CD8-positive, alpha-beta memory T cell (primary cell): Measurements from ENCODE around the gene ELOVL1. TPM values are rescaled to one million over a fixed set of nuclear protein-coding genes. Genes with fewer than 3 reads are reported as not detected.

Experiments
- CTCF ChIA-PET: fragments of 350-600 bp; sonication (Branson Sonifier 250); formaldehyde crosslinking; loops from one replicate; lab custom pipeline; 2021; ENCODE audit warnings: antibody characterized with exemption; lab: Charles Lee
- POLR2A ChIA-PET: fragments of 350-600 bp; sonication (Branson Sonifier 250); formaldehyde crosslinking; loops from one replicate; lab custom pipeline; 2021; ENCODE audit warnings: antibody characterized with exemption; lab: Charles Lee
- DNase-seq, 5 donors: peaks; one replicate each; pipeline versions ENCODE4 v3.0.0 to v3.0.0-alpha.2; 2020 to 2022; ENCODE audit warnings: mixed read lengths in 1 of 5
- H3K27ac ChIP-seq: one replicate; pipeline ENCODE4 v1.7.0; 2013; ENCODE audit warnings: low read depth, mild to moderate bottlenecking, low read length, moderate library complexity
- H3K27me3 ChIP-seq: 2 replicates; pipeline ENCODE4 v1.7.0; 2013; ENCODE audit warnings: low read length, mild to moderate bottlenecking; ENCODE audit not compliant: insufficient read depth, poor library complexity, severe bottlenecking
- H3K36me3 ChIP-seq: 2 replicates; pipeline ENCODE4 v1.7.0; 2013; ENCODE audit warnings: mild to moderate bottlenecking, low read length, moderate library complexity; ENCODE audit not compliant: insufficient read depth
- H3K4me1 ChIP-seq: 2 replicates; pipeline ENCODE4 v1.7.0; 2013; ENCODE audit warnings: mild to moderate bottlenecking, low read length, moderate library complexity; ENCODE audit not compliant: insufficient read depth
- H3K4me3 ChIP-seq: 2 replicates; pipeline ENCODE4 v1.7.0; 2013; ENCODE audit warnings: mild to moderate bottlenecking, low read length
- H3K9me3 ChIP-seq: 2 replicates; pipeline ENCODE4 v1.7.0; 2013; ENCODE audit warnings: mild to moderate bottlenecking, low read length
- H3K27ac Mint-ChIP-seq, 8 donors: one replicate each; pipeline ENCODE4 v1.8.0; 2020 to 2021; ENCODE audit warnings: mixed read lengths in 8 of 8, mild to moderate bottlenecking in 6 of 8, inconsistent platforms in 3 of 8, moderate library complexity in 3 of 8
- H3K27me3 Mint-ChIP-seq, 2 donors: one replicate each; pipeline ENCODE4 v1.8.0; 2020 to 2021; ENCODE audit warnings: mixed read lengths in 2 of 2, mild to moderate bottlenecking in 1 of 2, moderate library complexity in 1 of 2
- H3K36me3 Mint-ChIP-seq, 3 donors: one replicate each; pipeline ENCODE4 v1.8.0; 2020 to 2021; ENCODE audit warnings: mixed read lengths in 3 of 3, inconsistent platforms in 1 of 3, mild to moderate bottlenecking in 1 of 3
- H3K4me1 Mint-ChIP-seq, 3 donors: one replicate each; pipeline ENCODE4 v1.8.0; 2020 to 2021; ENCODE audit warnings: mixed read lengths in 3 of 3, inconsistent platforms in 1 of 3, mild to moderate bottlenecking in 1 of 3
- H3K4me3 Mint-ChIP-seq, 7 donors: one replicate each; pipeline ENCODE4 v1.8.0; 2020 to 2021; ENCODE audit warnings: mixed read lengths in 7 of 7, mild to moderate bottlenecking in 6 of 7, moderate library complexity in 4 of 7, inconsistent platforms in 2 of 7
- H3K9me3 Mint-ChIP-seq, 5 donors: one replicate each; pipeline ENCODE4 v1.8.0; 2020 to 2022; ENCODE audit warnings: mixed read lengths in 5 of 5, mild to moderate bottlenecking in 3 of 5, moderate library complexity in 2 of 5, inconsistent platforms in 1 of 5
- polyA plus RNA-seq: library from polyadenylated mRNA; unstranded; fragments of 300-500 nt; fragmentation: Illumina TruSeq; gene quantifications from one replicate; pipeline ENCODE4 v1.2.3, GENCODE V29; 2021
- total RNA-seq, 2 experiments: library from RNA; stranded (reverse); gene quantifications; one replicate each; pipeline ENCODE4 v1.2.3, GENCODE V29; 2021

The ELOVL1 gene
- total and polyA plus RNA-seq, 3 experiments from 2014 or later, result 83.9 to 98.8 (median 89.1) TPM

DNA sequence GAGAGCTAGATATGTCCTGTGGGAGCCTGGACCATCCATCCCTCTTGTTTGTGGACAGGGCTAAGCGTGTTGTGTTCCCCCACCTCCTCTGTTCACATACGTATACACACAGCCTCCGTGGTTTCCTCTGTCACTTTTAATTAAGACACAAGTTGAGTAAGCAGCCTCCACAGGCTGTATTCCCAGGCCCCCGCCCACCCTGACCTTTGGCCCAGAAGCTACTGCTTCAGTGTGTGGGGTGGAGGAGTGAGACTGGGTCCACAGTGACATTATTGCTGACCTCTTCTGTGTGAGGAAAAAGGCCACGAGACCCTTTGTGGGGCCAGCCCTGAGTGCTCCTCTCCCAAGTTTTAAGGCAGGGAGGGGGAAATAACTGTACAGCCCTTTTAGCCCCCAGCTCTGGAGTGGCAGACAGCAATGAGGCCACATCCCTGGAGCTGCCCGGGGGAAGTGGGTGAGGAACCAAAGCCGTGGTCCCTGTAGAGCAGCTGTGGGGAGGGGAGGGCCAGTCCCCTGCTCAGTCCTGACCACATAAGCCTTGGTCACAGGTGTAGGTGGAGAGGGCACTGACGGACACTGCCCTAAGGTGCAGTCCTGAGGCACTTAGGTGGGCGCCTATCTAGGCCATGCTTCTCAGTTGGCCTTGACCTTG is 4.4 kb downstream of the ELOVL1 start:
- Histone ChIP-seq H3K27me3 (no peaks in the 10 kb centered on the region), H3K27ac (no peak overlapping the region), H3K36me3 (peaks cover 33% of the 10 kb centered on the region), H3K4me1 (peaks cover 17% of the 10 kb centered on the region), H3K9me3 (no peaks in the 10 kb centered on the region), H3K4me3 (no peak overlapping the region)
- Mint-ChIP-seq H3K36me3 (peaks cover 0 to 55% (median 16%) of the 10 kb centered on the region in 3 donors), H3K4me3 (peak overlapping the region in 2 of 7 donors; percentile 12 to 20), H3K4me1 (peaks cover 36 to 44% (median 36%) of the 10 kb centered on the region in 3 donors), H3K27me3 (no peaks in the 10 kb centered on the region), H3K27ac (peak overlapping the region in 1 of 8 donors; percentile 88), H3K9me3 (no peaks in the 10 kb centered on the region)
- DNase-seq, result no peak
- ChIA-PET POLR2A (no interaction called here), CTCF (no interaction called here)

DNA sequence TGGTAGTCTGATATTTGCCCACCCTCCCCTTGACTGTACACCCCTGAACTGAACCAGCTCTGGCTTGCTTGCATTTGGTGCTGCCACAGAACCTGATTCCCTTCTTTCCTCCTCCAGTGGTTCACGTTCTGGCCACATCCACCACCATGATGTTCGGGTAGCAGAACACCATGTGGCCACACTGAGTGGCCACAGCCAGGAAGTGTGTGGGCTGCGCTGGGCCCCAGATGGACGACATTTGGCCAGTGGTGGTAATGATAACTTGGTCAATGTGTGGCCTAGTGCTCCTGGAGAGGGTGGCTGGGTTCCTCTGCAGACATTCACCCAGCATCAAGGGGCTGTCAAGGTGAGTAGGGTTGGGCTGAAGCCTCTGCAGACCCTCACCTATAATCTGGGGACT is 7.2 kb downstream of the ELOVL1 start:
- Histone ChIP-seq H3K27me3 (no peaks in the 10 kb centered on the region), H3K27ac (no peak overlapping the region), H3K36me3 (peaks cover 33% of the 10 kb centered on the region), H3K4me3 (no peak overlapping the region), H3K9me3 (no peaks in the 10 kb centered on the region), H3K4me1 (peaks cover 11% of the 10 kb centered on the region)
- Mint-ChIP-seq H3K27ac (peak overlapping the region in 3 of 8 donors; percentile 12 to 61 (median 32)), H3K4me3 (peak overlapping the region in 1 of 7 donors; percentile 22), H3K4me1 (peaks cover 28 to 31% (median 29%) of the 10 kb centered on the region in 3 donors), H3K36me3 (peaks cover 0 to 45% (median 16%) of the 10 kb centered on the region in 3 donors), H3K27me3 (no peaks in the 10 kb centered on the region), H3K9me3 (no peaks in the 10 kb centered on the region)
- ChIA-PET POLR2A (no interaction called here), CTCF (interaction anchor here (1.4 kb wide), 1 partner anchor 30 kb away, joined by 3 read pairs; no protein-coding TSS in a partner anchor)
- no peak for DNase-seq

GRCh38 chr1:43359696-43360095 is 8.1 kb downstream of the ELOVL1 start:
- POLR2A ChIA-PET, result interaction anchor here (1.4 kb wide), 1 partner anchor 11 kb away, joined by 4 read pairs; no protein-coding TSS in a partner anchor

GRCh38 chr1:43358746-43359693 is 8.8 kb downstream of the ELOVL1 start, which contains the start of gene CDC20:
TSS of gene CDC20 (plus strand) at chr1:43358981. CDS start at chr1:43359216, 235 bp downstream.
- Mint-ChIP-seq H3K36me3 (peaks cover 0 to 29% (median 8%) of the 10 kb centered on the region in 3 donors), H3K4me1 (peaks cover 21 to 23% (median 22%) of the 10 kb centered on the region in 3 donors), H3K4me3 (peak within 1 kb of the TSS; percentile 82 to 91 (median 87)), H3K27ac (peak within 1 kb of the TSS; percentile 10 to 96 (median 90)), H3K9me3 (no peaks in the 10 kb centered on the region), H3K27me3 (no peaks in the 10 kb centered on the region)
- Histone ChIP-seq H3K27me3 (no peaks in the 10 kb centered on the region), H3K9me3 (no peaks in the 10 kb centered on the region), H3K36me3 (peaks cover 17% of the 10 kb centered on the region), H3K27ac (peak within 1 kb of the TSS; percentile 77), H3K4me1 (peaks cover 11% of the 10 kb centered on the region), H3K4me3 (peak within 1 kb of the TSS; percentile 95)
- peak; percentile 93 to 98 (median 96) for DNase-seq
- ChIA-PET CTCF (interaction anchor here (0.7 to 1.9 kb wide), 4 partner anchors 9 to 405 kb away, joined by 3 to 10 read pairs (median 4); partner anchors contain the start of gene ELOVL1), POLR2A (interaction anchor here (1.3 to 1.4 kb wide), 2 partner anchors 9 to 11 kb away, joined by 4 to 11 read pairs; partner anchors contain the start of gene ELOVL1)

More at GRCh38 chr1:43359696-43360095, 8.1 kb downstream of the ELOVL1 start:
- CTCF ChIA-PET, result interaction anchor here (1.4 kb wide), 1 partner anchor 31 kb away, joined by 3 read pairs; no protein-coding TSS in a partner anchor
- Histone ChIP-seq H3K27ac (peak overlapping the region; percentile 43), H3K27me3 (no peaks in the 10 kb centered on the region), H3K9me3 (no peaks in the 10 kb centered on the region), H3K4me1 (peaks cover 11% of the 10 kb centered on the region), H3K36me3 (peaks cover 24% of the 10 kb centered on the region), H3K4me3 (peak overlapping the region; percentile 95)
- no peak for DNase-seq
- peaks cover 21 to 23% (median 22%) of the 10 kb centered on the region in 3 donors for H3K4me1 Mint-ChIP-seq
- H3K4me3 Mint-ChIP-seq, result peak overlapping the region; percentile 42 to 82 (median 65)
- H3K36me3 Mint-ChIP-seq, result peaks cover 0 to 36% (median 10%) of the 10 kb centered on the region in 3 donors
- no peaks in the 10 kb centered on the region for H3K27me3 Mint-ChIP-seq
- peak overlapping the region in 4 of 8 donors; percentile 24 to 93 (median 76) for H3K27ac Mint-ChIP-seq
- H3K9me3 Mint-ChIP-seq, result no peaks in the 10 kb centered on the region

DNA sequence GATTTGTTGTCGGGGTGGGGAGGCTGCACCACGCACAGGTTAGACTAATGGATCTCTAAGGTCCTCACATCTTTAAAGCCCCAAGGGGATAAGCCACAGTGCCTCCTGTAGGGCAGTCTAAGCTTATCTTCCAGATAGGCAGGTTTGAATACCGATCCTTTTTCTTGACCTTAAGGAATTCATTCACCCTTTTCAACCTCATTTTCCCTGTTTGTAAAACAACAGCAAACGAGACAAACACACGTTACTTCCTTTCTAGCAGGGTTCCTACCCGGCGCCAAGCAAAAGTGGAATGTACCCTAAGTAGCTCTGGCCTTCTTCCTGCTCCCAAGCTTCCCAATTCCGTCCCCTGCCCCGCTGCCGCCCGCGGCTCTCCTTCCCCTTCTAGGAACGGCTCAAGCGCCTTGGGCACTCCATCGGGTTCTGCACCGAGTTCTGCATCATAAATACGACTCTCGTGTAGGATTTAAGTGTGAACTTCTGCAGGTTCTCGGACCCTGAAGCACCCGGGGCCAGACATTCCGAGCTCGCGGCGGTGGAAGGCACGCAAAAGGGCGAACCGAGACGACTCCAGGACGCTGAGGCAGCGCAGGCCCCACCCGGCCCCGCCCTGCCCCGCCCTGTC is 9.6 kb downstream of the ELOVL1 start:
- peak overlapping the region; percentile 82 to 91 (median 87) for H3K4me3 Mint-ChIP-seq
- DNase-seq, result peak in 1 of 5 donors; percentile 7
- peaks cover 0 to 21% (median 6%) of the 10 kb centered on the region in 3 donors for H3K36me3 Mint-ChIP-seq
- Histone ChIP-seq H3K4me1 (peaks cover 11% of the 10 kb centered on the region), H3K27me3 (no peaks in the 10 kb centered on the region), H3K4me3 (peak overlapping the region; percentile 95), H3K9me3 (no peaks in the 10 kb centered on the region), H3K36me3 (peaks cover 10% of the 10 kb centered on the region), H3K27ac (peak overlapping the region; percentile 77)
- no peaks in the 10 kb centered on the region for H3K27me3 Mint-ChIP-seq
- H3K9me3 Mint-ChIP-seq, result no peaks in the 10 kb centered on the region
- CTCF ChIA-PET, result interaction anchor here (0.7 to 1.9 kb wide), 4 partner anchors 10 to 404 kb away, joined by 3 to 10 read pairs (median 4); partner anchors contain the start of gene ELOVL1
- H3K27ac Mint-ChIP-seq, result peak overlapping the region; percentile 10 to 96 (median 90)
- POLR2A ChIA-PET, result interaction anchor here (0.7 to 1.4 kb wide), 3 partner anchors 9 to 24 kb away, joined by 3 to 11 read pairs (median 4); partner anchors contain the start of gene ELOVL1
- H3K4me1 Mint-ChIP-seq, result peaks cover 20 to 23% (median 21%) of the 10 kb centered on the region in 3 donors

- Histone ChIP-seq H3K4me1 (peaks cover 11% of the 10 kb centered on the region), H3K36me3 (peaks cover 9% of the 10 kb centered on the region), H3K9me3 (no peaks in the 10 kb centered on the region), H3K27ac (no peak overlapping the region), H3K4me3 (no peak overlapping the region), H3K27me3 (no peaks in the 10 kb centered on the region)
- no peaks in the 10 kb centered on the region for H3K27me3 Mint-ChIP-seq
- H3K36me3 Mint-ChIP-seq, result peaks cover 0 to 12% (median 2%) of the 10 kb centered on the region in 3 donors
- ChIA-PET CTCF (interaction anchor here (0.9 to 1.9 kb wide), 3 partner anchors 11 to 57 kb away, joined by 3 to 10 read pairs (median 4); partner anchors contain the start of gene ELOVL1), POLR2A (interaction anchor here (1.0 kb wide), 1 partner anchor 10 kb away, joined by 3 read pairs; no protein-coding TSS in a partner anchor)
- H3K4me1 Mint-ChIP-seq, result peaks cover 20 to 23% (median 21%) of the 10 kb centered on the region in 3 donors
- H3K4me3 Mint-ChIP-seq, result peak overlapping the region in 2 of 7 donors; percentile 62 to 90
- peak overlapping the region in 1 of 8 donors; percentile 20 for H3K27ac Mint-ChIP-seq
- H3K9me3 Mint-ChIP-seq, result no peaks in the 10 kb centered on the region
- DNase-seq, result no peak
Measured at GRCh38 chr1:43357251-43357650, 10.6 kb downstream of the ELOVL1 start.

- Mint-ChIP-seq H3K36me3 (no peaks in the 10 kb centered on the region), H3K27me3 (no peaks in the 10 kb centered on the region), H3K27ac (peak overlapping the region in 1 of 8 donors; percentile 1), H3K4me1 (peaks cover 17 to 21% (median 21%) of the 10 kb centered on the region in 3 donors), H3K9me3 (no peaks in the 10 kb centered on the region), H3K4me3 (peak overlapping the region in 1 of 7 donors; percentile 17)
- CTCF ChIA-PET, result no interaction called here
- Histone ChIP-seq H3K27ac (no peak overlapping the region), H3K27me3 (no peaks in the 10 kb centered on the region), H3K9me3 (no peaks in the 10 kb centered on the region), H3K4me3 (no peak overlapping the region), H3K36me3 (no peaks in the 10 kb centered on the region), H3K4me1 (peaks cover 11% of the 10 kb centered on the region)
- POLR2A ChIA-PET, result interaction anchor here (0.7 kb wide), 1 partner anchor 1198 kb away, joined by 6 read pairs; no protein-coding TSS in a partner anchor
- DNase-seq, result no peak
Measured at GRCh38 chr1:43354936-43355335, 12.9 kb downstream of the ELOVL1 start.
